Spleen (tissue), 7 donors: ENCODE measurements around the gene WDR7.

Experiments used
- POLR2A ChIP-seq, 3 donors: fragments of 450-650 bp; IDR thresholded peaks; one replicate each; pipeline ENCODE4 v1.5.1; 2017; ENCODE audit warnings: antibody characterized with exemption in 3 of 3, mild to moderate bottlenecking in 1 of 3
- POLR2AphosphoS5 ChIP-seq, 3 donors: sonication (generic); formaldehyde crosslinking; IDR thresholded peaks; one replicate each; pipeline ENCODE4 v1.5.1; 2017; ENCODE audit warnings: antibody characterized with exemption in 3 of 3
- TF ChIP-seq, protein P1 (sequence below), 11 experiments: fragments of 200-600 bp in 7 of 11; fragments of 450-650 bp in 4 of 11; sonication (generic) in 4 of 11; IDR thresholded peaks in 8 of 11; conservative IDR thresholded peaks in 3 of 11; 1 replicate in 7 of 11; 2 replicates in 4 of 11; pipeline versions ENCODE4 v1.4.0 to v1.8.0; 2016 to 2021; ENCODE audit warnings: antibody characterized with exemption in 11 of 11, inconsistent platforms in 4 of 11, mild to moderate bottlenecking in 1 of 11
- donor health status: DM: no; HTN: no; CAD: no; lungs with moderate emphysema.
- donor health status: DM: no; HTN: no; CAD: no.
- donor health status: DM: no; HTN: no; CAD: no.

DNA sequence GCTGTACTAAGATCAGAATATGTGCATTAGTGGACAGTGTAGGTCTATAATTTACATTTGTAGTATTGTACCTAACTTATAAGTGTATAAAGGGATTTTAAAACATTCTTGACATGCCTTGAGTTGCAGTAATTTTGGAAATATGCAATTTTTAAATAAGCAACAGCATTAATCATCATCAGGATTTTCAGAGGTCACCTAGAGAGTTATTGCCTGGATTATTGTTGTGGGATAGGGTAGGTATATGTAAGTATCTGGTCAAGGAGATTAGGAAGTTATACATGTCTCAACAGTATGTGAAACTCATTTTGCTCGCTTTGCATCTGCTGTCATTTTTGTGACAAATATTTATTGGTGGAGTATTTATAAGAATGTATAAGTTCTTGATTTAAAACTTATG lies 184.2 kb downstream of the WDR7 start:
- TF ChIP-seq, protein P1, sequence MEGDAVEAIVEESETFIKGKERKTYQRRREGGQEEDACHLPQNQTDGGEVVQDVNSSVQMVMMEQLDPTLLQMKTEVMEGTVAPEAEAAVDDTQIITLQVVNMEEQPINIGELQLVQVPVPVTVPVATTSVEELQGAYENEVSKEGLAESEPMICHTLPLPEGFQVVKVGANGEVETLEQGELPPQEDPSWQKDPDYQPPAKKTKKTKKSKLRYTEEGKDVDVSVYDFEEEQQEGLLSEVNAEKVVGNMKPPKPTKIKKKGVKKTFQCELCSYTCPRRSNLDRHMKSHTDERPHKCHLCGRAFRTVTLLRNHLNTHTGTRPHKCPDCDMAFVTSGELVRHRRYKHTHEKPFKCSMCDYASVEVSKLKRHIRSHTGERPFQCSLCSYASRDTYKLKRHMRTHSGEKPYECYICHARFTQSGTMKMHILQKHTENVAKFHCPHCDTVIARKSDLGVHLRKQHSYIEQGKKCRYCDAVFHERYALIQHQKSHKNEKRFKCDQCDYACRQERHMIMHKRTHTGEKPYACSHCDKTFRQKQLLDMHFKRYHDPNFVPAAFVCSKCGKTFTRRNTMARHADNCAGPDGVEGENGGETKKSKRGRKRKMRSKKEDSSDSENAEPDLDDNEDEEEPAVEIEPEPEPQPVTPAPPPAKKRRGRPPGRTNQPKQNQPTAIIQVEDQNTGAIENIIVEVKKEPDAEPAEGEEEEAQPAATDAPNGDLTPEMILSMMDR (IDR thresholded peaks at IDR 0.05 in 8 of 11, conservative IDR thresholded peaks at IDR 0.05 in 3 of 11): no peak
- TF ChIP-seq POLR2AphosphoS5 (IDR thresholded peaks at IDR 0.05) (no peak), POLR2A (IDR thresholded peaks at IDR 0.05) (no peak)
